ENCODE results near the gene KLF2. TPM values are rescaled to one million over a fixed set of nuclear protein-coding genes. Genes with fewer than 3 reads are reported as not detected.

KLF2 gene
- total and polyA plus RNA-seq, 12 donors = 2.2 to 52.3 (median 23.2) TPM

- 69 to 74% (median 72%) methylated on average over 10 to 12 of the region's 12 CpGs for WGBS, 4 donors
- intact Hi-C loops (cut with DNase I) = loop anchor here in 1 of 2 donors (10.0 kb wide), 1 partner anchor 339 kb away; no protein-coding TSS in a partner anchor
- Histone ChIP-seq H3K9me3 (replicated peaks in 1 of 3) (no peaks in the 10 kb centered on the region), H3K27me3 (no peaks in the 10 kb centered on the region), H3K4me3 (no peak overlapping the region), H3K36me3 (replicated peaks in 1 of 2) (peaks cover 0 to 30% of the 10 kb centered on the region in 2 donors), H3K27ac (peak overlapping the region in 2 of 5 donors; percentile 70 to 80), H3K4me1 (replicated peaks in 1 of 2) (peaks cover 8 to 38% of the 10 kb centered on the region in 2 donors)
- peak in 3 of 7 donors; percentile 23 to 54 (median 47) for DNase-seq
- TF ChIP-seq POLR2A (IDR thresholded peaks at IDR 0.05) = no peak
Observed at GRCh38 chr19:16373532-16373931, 48.9 kb downstream of the KLF2 start.

GRCh38 chr19:16373989-16374388, 49.4 kb downstream of the KLF2 start:
- peak overlapping the region in 1 of 5 donors; percentile 80 for H3K27ac ChIP-seq
- no peaks in the 10 kb centered on the region for H3K27me3 ChIP-seq
- TF ChIP-seq CTCF (IDR thresholded peaks at IDR 0.05) (no peak), POLR2A (IDR thresholded peaks at IDR 0.05) (no peak)
- no peaks in the 10 kb centered on the region for H3K9me3 ChIP-seq (replicated peaks in 1 of 3)
- H3K36me3 ChIP-seq (replicated peaks in 1 of 2) = peaks cover 0 to 30% of the 10 kb centered on the region in 2 donors
- intact Hi-C loops (cut with DNase I) = loop anchor here in 1 of 2 donors (10.0 kb wide), 1 partner anchor 339 kb away; no protein-coding TSS in a partner anchor
- H3K4me1 ChIP-seq (replicated peaks in 1 of 2) = peaks cover 3 to 34% of the 10 kb centered on the region in 2 donors
- 58 to 73% (median 69%) methylated on average over 8 of the region's 8 CpGs for WGBS, 4 donors
- DNase-seq = no peak
- no peak overlapping the region for H3K4me3 ChIP-seq

GRCh38 chr19:16374436-16374835, 49.8 kb downstream of the KLF2 start:
- 86 to 93% (median 90%) methylated on average over 13 of the region's 13 CpGs for WGBS, 4 donors
- H3K4me1 ChIP-seq (replicated peaks in 1 of 2) = peaks cover 0 to 31% of the 10 kb centered on the region in 2 donors
- no peak for DNase-seq
- no peaks in the 10 kb centered on the region for H3K9me3 ChIP-seq (replicated peaks in 1 of 3)
- TF ChIP-seq CTCF (IDR thresholded peaks at IDR 0.05) (no peak), POLR2A (IDR thresholded peaks at IDR 0.05) (no peak)
- peaks cover 0 to 30% of the 10 kb centered on the region in 2 donors for H3K36me3 ChIP-seq (replicated peaks in 1 of 2)
- H3K4me3 ChIP-seq = no peak overlapping the region
- H3K27me3 ChIP-seq = no peaks in the 10 kb centered on the region
- H3K27ac ChIP-seq = peak overlapping the region in 1 of 5 donors; percentile 80
- intact Hi-C loops (cut with DNase I) = loop anchor here in 1 of 2 donors (10.0 kb wide), 1 partner anchor 340 kb away; no protein-coding TSS in a partner anchor

GRCh38 chr19:16375157-16375935, 50.7 kb downstream of the KLF2 start:
- Histone ChIP-seq H3K4me1 (replicated peaks in 1 of 2) (peaks cover 0 to 31% of the 10 kb centered on the region in 2 donors), H3K4me3 (no peak overlapping the region), H3K9me3 (replicated peaks in 1 of 3) (no peaks in the 10 kb centered on the region), H3K27ac (no peak overlapping the region), H3K36me3 (replicated peaks in 1 of 2) (peaks cover 0 to 30% of the 10 kb centered on the region in 2 donors), H3K27me3 (no peaks in the 10 kb centered on the region)
- TF ChIP-seq CTCF (IDR thresholded peaks at IDR 0.05) (no peak), POLR2A (IDR thresholded peaks at IDR 0.05) (no peak)
- no peak for DNase-seq
- intact Hi-C loops (cut with DNase I) = loop anchor here in 1 of 2 donors (10.0 kb wide), 1 partner anchor 341 kb away; no protein-coding TSS in a partner anchor
- 91 to 97% (median 95%) methylated on average over 14 of the region's 14 CpGs for WGBS, 4 donors
